ENCODE measurements around the gene RILP.

RILP gene

DNA sequence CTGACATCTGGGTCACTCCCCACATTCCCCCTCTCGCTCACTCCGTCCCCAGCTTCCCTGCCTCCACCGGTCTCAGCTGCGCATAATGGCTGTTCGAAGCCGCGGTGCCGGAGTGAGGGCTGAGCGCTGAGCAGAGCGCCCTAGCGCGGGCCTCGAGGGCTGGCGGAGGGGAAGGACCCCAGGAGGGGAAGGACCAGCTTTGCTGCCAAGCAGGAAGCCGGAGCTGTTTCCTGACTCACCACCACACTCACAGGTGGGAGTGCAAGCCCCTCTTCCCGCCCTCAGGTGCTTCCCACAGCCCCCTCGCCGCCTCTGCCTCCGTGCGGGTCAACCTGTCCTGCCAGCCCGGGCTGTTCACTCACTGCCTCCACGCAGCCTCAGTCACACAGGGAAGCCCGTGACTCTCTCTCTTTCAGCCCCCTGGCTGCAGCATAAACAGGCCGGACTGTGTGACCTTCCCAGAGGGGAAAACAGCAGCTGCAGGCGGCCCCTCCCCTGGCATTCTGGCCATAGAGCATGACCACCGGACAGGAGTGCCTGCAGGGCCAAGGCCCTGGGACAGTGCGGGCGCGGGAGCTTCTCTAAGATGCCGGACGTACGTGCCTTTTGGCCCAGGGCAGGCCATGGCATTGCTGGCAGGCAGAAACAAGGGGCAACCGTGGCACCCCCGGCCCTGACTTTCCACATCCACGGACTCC, 44.7 kb downstream of the RILP start:
- no peak for DNase-seq (ENCODE audit: low spot score)

DNA sequence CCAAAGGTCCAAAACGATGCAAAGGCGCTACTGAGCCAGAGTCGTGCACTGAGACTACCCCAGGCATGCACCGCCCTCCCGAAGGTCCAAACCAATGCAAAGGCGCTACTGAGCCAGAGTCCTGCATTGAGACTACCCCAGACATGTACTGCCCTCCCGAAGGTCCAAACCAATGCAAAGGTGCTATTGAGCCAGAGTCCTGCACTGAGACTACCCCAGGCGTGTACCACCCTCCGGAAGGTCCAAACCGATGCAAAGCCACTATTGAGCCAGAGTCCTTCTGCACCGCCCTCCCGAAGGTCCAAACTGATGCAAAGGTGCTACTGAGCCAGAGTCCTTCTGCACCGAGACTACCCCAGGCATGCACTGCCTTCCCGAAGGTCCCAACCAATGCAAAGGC, 48.1 kb downstream of the RILP start:
- DNase-seq (ENCODE audit: low spot score) = no peak

DNA sequence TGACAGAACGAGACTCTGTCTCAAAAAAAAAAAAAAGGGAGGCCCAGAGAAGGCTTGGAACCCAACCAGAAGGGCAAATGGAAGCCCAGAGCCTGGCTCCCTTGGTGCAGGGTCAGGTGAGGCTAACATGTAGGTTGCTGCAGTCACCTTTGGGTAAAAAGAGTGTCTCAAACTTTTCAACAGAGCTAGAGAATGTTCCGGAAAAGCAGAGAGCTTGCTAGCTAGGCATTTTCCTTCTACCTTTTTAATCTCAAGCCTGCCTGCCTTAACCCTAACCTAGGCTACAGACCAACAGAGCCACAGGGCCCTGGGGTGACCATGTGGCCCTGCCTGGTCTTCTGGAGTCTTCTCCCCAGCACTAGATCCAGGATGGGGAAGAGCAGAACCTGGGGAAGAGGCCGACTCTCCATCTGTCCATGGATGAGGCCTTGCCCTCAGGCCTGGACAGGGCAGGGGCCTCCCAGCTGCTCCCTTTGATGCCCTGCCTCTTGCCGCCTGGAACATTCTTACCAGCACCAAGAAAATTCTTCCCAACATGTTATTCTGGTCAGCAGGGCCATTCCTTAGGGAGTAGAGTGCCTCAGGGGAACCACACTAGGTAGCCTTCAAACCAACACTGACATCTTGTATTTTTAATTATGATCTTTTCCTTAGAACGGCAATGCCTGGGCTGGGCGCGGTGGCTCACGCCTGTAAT, 51.1 kb downstream of the RILP start:
- DNase-seq (ENCODE audit: low spot score) = no peak

DNA sequence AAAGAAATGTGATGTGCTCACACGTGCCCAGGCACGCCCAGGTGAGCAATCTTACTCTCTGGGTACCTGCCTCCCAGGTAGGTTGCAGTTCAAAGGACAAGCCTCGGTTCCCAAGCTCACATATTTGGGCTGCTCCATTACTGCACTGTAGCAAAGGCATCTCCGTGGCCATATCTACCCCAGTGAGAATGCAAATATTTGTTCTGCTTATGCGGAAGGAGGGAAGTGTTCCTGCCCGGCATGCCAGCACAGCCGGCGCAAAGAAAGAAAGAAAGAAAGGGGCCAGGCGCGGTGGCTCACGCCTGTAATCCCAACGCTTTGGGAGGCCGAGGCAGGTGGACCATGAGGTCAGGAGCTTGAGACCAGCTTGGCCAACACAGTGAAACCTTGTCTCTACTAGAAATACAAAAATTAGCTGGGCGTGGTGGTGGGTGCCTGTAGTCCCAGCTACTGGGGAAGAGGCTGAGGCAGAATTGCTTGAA, 51.8 kb downstream of the RILP start:
- no peak for DNase-seq (ENCODE audit: low spot score)

All from globus pallidus (tissue), 1 donor.